ENCODE data around the gene UROC1. TPM values are rescaled to one million over a fixed set of nuclear protein-coding genes. Genes with fewer than 3 reads are reported as not detected.
A peak's percentile ranks its signal among the peaks of the same experiment; 100 is the strongest.

UROC1 gene
- total and polyA plus RNA-seq, 2 of the 13 experiments (the other 11 are each of a cell fraction or from before 2014, with no cell fraction given), result 0.71 to 1.3 TPM

GRCh38 chr3:126528800-126529541, 11.4 kb upstream of the UROC1 start (continued):
- peak; percentile 99 for TF ChIP-seq ZNF687 (CRISPR knock-in tag; IDR thresholded peaks at IDR 0.05)
- no peak for TF ChIP-seq ZNF224 (CRISPR knock-in tag; IDR thresholded peaks at IDR 0.05)
- peak; percentile 74; the same call in 1 of the 2 replicates for TF ChIP-seq MYPOP (CRISPR knock-in tag; IDR thresholded peaks at IDR 0.05)
- no peak for TF ChIP-seq TMF1 (CRISPR knock-in tag; IDR thresholded peaks at IDR 0.05; ENCODE audit: low read depth)
- TF ChIP-seq ZBTB46 (CRISPR knock-in tag; IDR thresholded peaks at IDR 0.05; ENCODE audit: borderline replicate concordance), result no peak
- TF ChIP-seq ZBTB40 (IDR thresholded peaks at IDR 0.05), result no peak
- no peak for TF ChIP-seq ZBTB40 (CRISPR knock-in tag; IDR thresholded peaks at IDR 0.05)
- TF ChIP-seq ADNP (CRISPR knock-in tag; IDR thresholded peaks at IDR 0.05), result no peak; the same call in 1 of the 2 replicates
- TF ChIP-seq HNF4A (CRISPR knock-in tag; IDR thresholded peaks at IDR 0.05), result peak; percentile 61; the same call in 1 of the 2 replicates
- TF ChIP-seq AGO2 (optimal IDR thresholded peaks at IDR 0.05; ENCODE audit: low read depth, low read length), result peak; percentile 46
- no peak for TF ChIP-seq ZNF17 (CRISPR knock-in tag; IDR thresholded peaks at IDR 0.05)
- 0 out of 2 replicates have a peak, but pooled peaks have one; percentile 22 for TF ChIP-seq ZNF124 (CRISPR knock-in tag; IDR thresholded peaks at IDR 0.05)
- peak; percentile 77; the same call in 1 of the 2 replicates for TF ChIP-seq FOXK2 (IDR thresholded peaks at IDR 0.05)
